ENCODE measurements around the gene TARM1. TPM values are rescaled to one million over a fixed set of nuclear protein-coding genes. Genes with fewer than 3 reads are reported as not detected.
"Not testable (repeated sequence)": the region's sequence is repeated elsewhere in the genome, so short reads cannot be mapped to it uniquely, and the experiment has no call there.

Gene TARM1
- total and polyA plus RNA-seq, 4 donors: 0.60 to 0.71 TPM; not detected in 2

DNA sequence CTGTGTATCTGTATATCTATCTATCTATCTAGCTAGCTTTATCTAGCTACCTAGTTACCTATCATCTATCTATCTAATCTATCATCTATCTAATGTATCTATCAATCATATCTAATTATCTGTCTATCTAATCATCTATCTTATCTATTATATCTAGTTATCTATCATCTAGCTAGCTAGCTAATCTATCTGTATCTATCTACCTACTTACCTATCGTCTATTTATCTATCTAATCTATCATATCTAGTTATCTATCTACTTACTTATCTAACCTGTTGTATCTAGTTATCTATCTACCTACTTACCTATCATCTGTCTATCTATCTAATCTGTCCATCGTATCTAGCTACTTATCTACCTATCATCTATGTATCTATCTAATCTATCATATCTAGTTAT is 35.4 kb downstream of the TARM1 start:
- TF ChIP-seq, protein P1, sequence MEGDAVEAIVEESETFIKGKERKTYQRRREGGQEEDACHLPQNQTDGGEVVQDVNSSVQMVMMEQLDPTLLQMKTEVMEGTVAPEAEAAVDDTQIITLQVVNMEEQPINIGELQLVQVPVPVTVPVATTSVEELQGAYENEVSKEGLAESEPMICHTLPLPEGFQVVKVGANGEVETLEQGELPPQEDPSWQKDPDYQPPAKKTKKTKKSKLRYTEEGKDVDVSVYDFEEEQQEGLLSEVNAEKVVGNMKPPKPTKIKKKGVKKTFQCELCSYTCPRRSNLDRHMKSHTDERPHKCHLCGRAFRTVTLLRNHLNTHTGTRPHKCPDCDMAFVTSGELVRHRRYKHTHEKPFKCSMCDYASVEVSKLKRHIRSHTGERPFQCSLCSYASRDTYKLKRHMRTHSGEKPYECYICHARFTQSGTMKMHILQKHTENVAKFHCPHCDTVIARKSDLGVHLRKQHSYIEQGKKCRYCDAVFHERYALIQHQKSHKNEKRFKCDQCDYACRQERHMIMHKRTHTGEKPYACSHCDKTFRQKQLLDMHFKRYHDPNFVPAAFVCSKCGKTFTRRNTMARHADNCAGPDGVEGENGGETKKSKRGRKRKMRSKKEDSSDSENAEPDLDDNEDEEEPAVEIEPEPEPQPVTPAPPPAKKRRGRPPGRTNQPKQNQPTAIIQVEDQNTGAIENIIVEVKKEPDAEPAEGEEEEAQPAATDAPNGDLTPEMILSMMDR (IDR thresholded peaks at IDR 0.05; ENCODE audit: control extremely low read depth, extremely low read depth): no peak
- Histone ChIP-seq H3K9me3 (ENCODE audit: control insufficient read depth in 4 of 4, insufficient read depth in 3 of 4, low read length in 3 of 4) (peaks cover 0 to 5% (median 0%) of the 10 kb centered on the region in 4 donors), H3K4me1 (ENCODE audit: control insufficient read depth in 5 of 5, insufficient read depth in 5 of 5, low read length in 5 of 5) (no peaks in the 10 kb centered on the region), H3K4me3 (no peak overlapping the region), H3K27ac (ENCODE audit: low read depth in 1 of 2, low read length in 1 of 2) (no peak overlapping the region), H3K9ac (ENCODE audit: insufficient read depth in 1 of 2, low read length in 2 of 2) (no peak overlapping the region), H3K36me3 (ENCODE audit: control insufficient read depth in 4 of 4, insufficient read depth in 4 of 4, low read length in 4 of 4) (no peaks in the 10 kb centered on the region), H3K27me3 (ENCODE audit: control insufficient read depth in 3 of 3, insufficient read depth in 3 of 3, low read length in 2 of 3) (no peaks in the 10 kb centered on the region)
- ATAC-seq (ENCODE audit: insufficient read depth, low FRiP score) (no peak), DNase-seq (no peak)
- WGBS, 2 donors: 76 to 92% methylated on average over 2 of the region's 2 CpGs

DNA sequence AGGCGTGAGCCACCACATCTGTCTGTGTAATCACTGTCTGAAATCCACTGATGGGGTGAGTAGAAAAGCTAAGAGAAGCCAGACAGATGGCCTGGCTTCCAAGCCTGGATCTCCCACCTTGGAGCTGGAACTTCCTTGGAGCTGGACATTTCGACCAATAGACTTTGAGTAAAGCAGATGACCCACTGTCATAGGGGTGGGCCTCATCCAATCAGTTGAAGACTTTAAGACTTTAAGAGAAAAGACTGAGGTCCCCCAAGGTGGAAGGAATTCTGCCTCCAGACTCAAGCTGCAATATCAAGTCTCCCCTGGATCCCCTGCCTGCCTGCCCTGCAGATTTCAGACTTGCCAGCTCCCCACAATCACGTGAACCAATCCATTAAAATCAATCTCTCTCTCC is 38.2 kb downstream of the TARM1 start:
- Histone ChIP-seq H3K27me3 (ENCODE audit: control insufficient read depth in 3 of 3, insufficient read depth in 3 of 3, low read length in 2 of 3) (no peaks in the 10 kb centered on the region), H3K36me3 (ENCODE audit: control insufficient read depth in 4 of 4, insufficient read depth in 4 of 4, low read length in 4 of 4) (no peaks in the 10 kb centered on the region), H3K4me1 (ENCODE audit: control insufficient read depth in 5 of 5, insufficient read depth in 5 of 5, low read length in 5 of 5) (no peaks in the 10 kb centered on the region), H3K9ac (ENCODE audit: insufficient read depth in 1 of 2, low read length in 2 of 2) (no peak overlapping the region), H3K9me3 (ENCODE audit: control insufficient read depth in 4 of 4, insufficient read depth in 3 of 4, low read length in 3 of 4) (peaks cover 0 to 2% (median 0%) of the 10 kb centered on the region in 4 donors), H3K4me3 (no peak overlapping the region), H3K27ac (ENCODE audit: low read depth in 1 of 2, low read length in 1 of 2) (no peak overlapping the region)
- 76 to 96% methylated on average over 3 of the region's 3 CpGs for WGBS, 2 donors
- DNase-seq: no peak
- ATAC-seq (ENCODE audit: insufficient read depth, low FRiP score): no peak
- TF ChIP-seq, protein P1 (IDR thresholded peaks at IDR 0.05; ENCODE audit: control extremely low read depth, extremely low read depth): no peak

DNA sequence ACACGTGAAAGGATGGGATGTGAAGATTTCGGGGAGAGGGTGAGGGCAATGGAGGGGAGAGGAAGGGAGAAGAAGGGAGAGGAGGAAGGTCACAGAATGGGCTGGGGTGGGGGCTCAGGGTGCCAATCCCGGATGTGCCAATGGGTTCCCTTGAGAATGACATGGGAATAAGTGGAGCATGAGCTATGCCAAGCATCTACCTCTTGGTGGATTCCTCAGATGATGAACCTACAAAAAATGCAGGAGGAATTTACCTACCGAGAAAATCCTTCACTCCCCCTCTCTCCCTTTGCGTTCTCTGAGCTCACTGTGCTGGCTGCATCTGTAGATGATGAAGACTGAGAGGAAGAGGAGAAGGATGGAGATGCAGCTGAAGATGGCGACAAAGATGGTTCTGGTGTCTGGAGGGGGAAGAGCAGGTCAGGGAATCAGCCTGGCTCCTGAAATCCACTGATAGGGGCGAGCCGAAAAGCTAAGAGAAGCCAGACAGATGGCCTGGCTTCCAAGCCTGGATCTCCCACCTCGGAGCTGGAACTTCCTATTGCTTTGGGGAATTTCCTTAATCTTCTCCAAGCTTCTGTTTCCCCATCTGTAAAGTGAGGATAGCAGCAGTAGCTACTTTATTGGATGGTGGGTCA is 39.1 kb downstream of the TARM1 start:
- Histone ChIP-seq H3K27me3 (ENCODE audit: control insufficient read depth in 3 of 3, insufficient read depth in 3 of 3, low read length in 2 of 3) (no peaks in the 10 kb centered on the region), H3K27ac (ENCODE audit: low read depth in 1 of 2, low read length in 1 of 2) (no peak overlapping the region), H3K9ac (ENCODE audit: insufficient read depth in 1 of 2, low read length in 2 of 2) (no peak overlapping the region), H3K9me3 (ENCODE audit: control insufficient read depth in 4 of 4, insufficient read depth in 3 of 4, low read length in 3 of 4) (peaks cover 0 to 2% (median 0%) of the 10 kb centered on the region in 4 donors), H3K4me1 (ENCODE audit: control insufficient read depth in 5 of 5, insufficient read depth in 5 of 5, low read length in 5 of 5) (no peaks in the 10 kb centered on the region), H3K36me3 (ENCODE audit: control insufficient read depth in 4 of 4, insufficient read depth in 4 of 4, low read length in 4 of 4) (no peaks in the 10 kb centered on the region), H3K4me3 (no peak overlapping the region)
- ATAC-seq (ENCODE audit: insufficient read depth, low FRiP score): no peak
- DNase-seq: no peak
- 62 to 68% methylated on average over 9 of the region's 9 CpGs for WGBS, 2 donors
- TF ChIP-seq, protein P1 (IDR thresholded peaks at IDR 0.05; ENCODE audit: control extremely low read depth, extremely low read depth): no peak

DNA sequence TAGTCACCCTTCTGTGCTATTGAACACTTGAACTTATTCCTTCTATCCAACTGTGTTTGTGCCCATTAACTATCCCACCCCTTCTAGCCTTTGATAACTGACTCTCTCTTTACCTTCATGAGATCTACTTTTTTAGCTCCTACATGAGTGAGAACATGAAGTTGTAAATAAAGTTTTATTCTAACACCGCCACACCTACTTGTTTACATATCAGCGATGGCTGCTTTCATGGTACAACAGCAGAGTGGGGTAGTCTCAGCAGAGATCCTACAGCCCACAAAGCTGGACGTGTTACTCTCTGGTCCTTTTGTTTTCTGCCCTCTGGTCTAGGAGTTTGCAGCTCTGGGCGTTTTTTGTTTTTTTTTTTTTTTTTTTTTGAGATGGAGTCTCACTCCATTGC is 41.2 kb downstream of the TARM1 start:
- Histone ChIP-seq H3K4me1 (ENCODE audit: control insufficient read depth in 5 of 5, insufficient read depth in 5 of 5, low read length in 5 of 5) (no peaks in the 10 kb centered on the region), H3K27me3 (ENCODE audit: control insufficient read depth in 3 of 3, insufficient read depth in 3 of 3, low read length in 2 of 3) (no peaks in the 10 kb centered on the region), H3K4me3 (no peak overlapping the region), H3K27ac (ENCODE audit: low read depth in 1 of 2, low read length in 1 of 2) (no peak overlapping the region), H3K9me3 (ENCODE audit: control insufficient read depth in 4 of 4, insufficient read depth in 3 of 4, low read length in 3 of 4) (peaks cover 0 to 2% (median 0%) of the 10 kb centered on the region in 4 donors), H3K9ac (ENCODE audit: insufficient read depth in 1 of 2, low read length in 2 of 2) (no peak overlapping the region), H3K36me3 (ENCODE audit: control insufficient read depth in 4 of 4, insufficient read depth in 4 of 4, low read length in 4 of 4) (no peaks in the 10 kb centered on the region)
- TF ChIP-seq, protein P1 (IDR thresholded peaks at IDR 0.05; ENCODE audit: control extremely low read depth, extremely low read depth): no peak
- ATAC-seq (ENCODE audit: insufficient read depth, low FRiP score) (no peak), DNase-seq (no peak)
- 79 to 93% methylated on average over 4 of the region's 4 CpGs for WGBS, 2 donors

DNA sequence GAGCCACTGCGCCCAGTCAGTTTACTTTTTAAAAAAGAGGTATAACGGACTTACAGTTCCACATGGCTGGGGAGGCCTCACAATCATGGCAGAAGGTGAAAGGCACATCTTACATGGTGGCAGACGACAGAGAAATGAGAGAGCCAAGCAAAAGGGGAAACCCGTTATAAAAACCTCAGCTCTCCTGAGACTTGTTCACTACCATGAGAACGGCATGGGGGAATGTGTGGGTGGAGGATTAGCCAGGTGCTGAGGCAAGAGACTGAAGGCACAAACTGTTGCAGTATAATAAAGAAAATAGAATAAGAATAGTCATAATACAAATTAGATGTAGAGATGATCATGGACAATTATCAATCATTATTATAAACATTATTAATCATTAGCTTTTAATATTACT is 44.6 kb downstream of the TARM1 start:
- ATAC-seq (ENCODE audit: insufficient read depth, low FRiP score); H3K9ac ChIP-seq (ENCODE audit: insufficient read depth in 1 of 2, low read length in 2 of 2); H3K36me3 ChIP-seq (ENCODE audit: control insufficient read depth in 4 of 4, insufficient read depth in 4 of 4, low read length in 4 of 4); DNase-seq; H3K27ac ChIP-seq (ENCODE audit: low read depth in 1 of 2, low read length in 1 of 2); H3K9me3 ChIP-seq (ENCODE audit: control insufficient read depth in 4 of 4, insufficient read depth in 3 of 4, low read length in 3 of 4); H3K4me1 ChIP-seq (ENCODE audit: control insufficient read depth in 5 of 5, insufficient read depth in 5 of 5, low read length in 5 of 5); H3K27me3 ChIP-seq (ENCODE audit: control insufficient read depth in 3 of 3, insufficient read depth in 3 of 3, low read length in 2 of 3); H3K4me3 ChIP-seq: not testable (repeated sequence)
- WGBS, 2 donors: 85 to 91% methylated on average over 5 of the region's 5 CpGs
